Hepatocyte (in vitro differentiated cells): ENCODE results near the gene NHERF1. TPM values are rescaled to one million over a fixed set of nuclear protein-coding genes. Genes with fewer than 3 reads are reported as not detected.

Experiments
- DNase-seq: peaks from one replicate; pipeline ENCODE4 v3.0.0-alpha.2; 2016; ENCODE audit warnings: low spot score
- H2AFZ ChIP-seq: fragments of 200-600 bp; sonication (generic); 2 replicates; pipeline ENCODE4 v1.6.0; 2016; ENCODE audit warnings: antibody characterized with exemption, mild to moderate bottlenecking
- H3K27ac ChIP-seq: fragments of 200-600 bp; sonication (generic); 2 replicates; pipeline ENCODE4 v1.5.1; 2016; ENCODE audit warnings: mild to moderate bottlenecking
- H3K27me3 ChIP-seq: fragments of 200-600 bp; sonication (generic); 2 replicates; pipeline ENCODE4 v1.6.1; 2016
- H3K36me3 ChIP-seq: fragments of 200-600 bp; sonication (generic); replicated peaks from 2 replicates; pipeline ENCODE4 v1.5.1; 2016; ENCODE audit warnings: low read depth; ENCODE audit not compliant: insufficient read depth
- H3K4me1 ChIP-seq: fragments of 200-600 bp; sonication (generic); 2 replicates; pipeline ENCODE4 v1.5.1; 2016; ENCODE audit warnings: mild to moderate bottlenecking, moderate library complexity; ENCODE audit not compliant: insufficient read depth
- H3K4me2 ChIP-seq: fragments of 200-600 bp; sonication (generic); 2 replicates; pipeline ENCODE4 v1.6.0; 2016
- H3K4me3 ChIP-seq: fragments of 200-600 bp; sonication (generic); 2 replicates; pipeline ENCODE4 v1.5.1; 2016; ENCODE audit warnings: mild to moderate bottlenecking
- H3K79me2 ChIP-seq: fragments of 200-600 bp; sonication (generic); 2 replicates; pipeline ENCODE4 v1.6.0; 2017; ENCODE audit warnings: mild to moderate bottlenecking
- H3K9me2 ChIP-seq: fragments of 200-600 bp; sonication (generic); replicated peaks from 2 replicates; pipeline ENCODE4 v1.6.0; 2017; ENCODE audit warnings: mild to moderate bottlenecking; ENCODE audit not compliant: insufficient read depth
- H3K9me3 ChIP-seq: fragments of 200-600 bp; sonication (generic); 2 replicates; pipeline ENCODE4 v1.5.1; 2016; ENCODE audit warnings: low read depth, mild to moderate bottlenecking
- H4K20me1 ChIP-seq: fragments of 200-600 bp; sonication (generic); 2 replicates; pipeline ENCODE4 v1.6.0; 2016; ENCODE audit warnings: mild to moderate bottlenecking; ENCODE audit not compliant: insufficient read depth, poor library complexity, severe bottlenecking
- CTCF ChIP-seq: fragments of 200-600 bp; sonication (generic); IDR thresholded peaks from 2 replicates; pipeline ENCODE4 v1.5.1; 2016; ENCODE audit warnings: antibody characterized with exemption, mild to moderate bottlenecking; ENCODE audit not compliant: poor library complexity
- EZH2 ChIP-seq: fragments of 200-600 bp; sonication (generic); IDR thresholded peaks from 2 replicates; pipeline ENCODE4 v1.6.1; 2016; ENCODE audit warnings: antibody characterized with exemption, mild to moderate bottlenecking, borderline replicate concordance
- EZH2phosphoT487 ChIP-seq: fragments of 200-600 bp; sonication (generic); IDR thresholded peaks from one replicate; pipeline ENCODE4 v1.6.1; 2018; ENCODE audit warnings: antibody characterized with exemption, mild to moderate bottlenecking, low read depth, moderate library complexity; ENCODE audit not compliant: unreplicated experiment, severe bottlenecking
- WGBS: methylation state at CpG from one replicate; pipeline ENCODE4 v1.1.6; 2016; ENCODE audit warnings: low lambda C conversion rate; ENCODE audit errors: missing lambda C conversion rate; 5-methylcytosine and 5-hydroxymethylcytosine counted together
- polyA plus RNA-seq: library from polyadenylated mRNA; unstranded; fragments of >200 nt; fragmentation: Nextera tagmentation; extraction: Ambion mirVana; gene quantifications from 2 replicates; pipeline ENCODE4 v1.2.1, GENCODE V29; 2016
- total RNA-seq: library from RNA; depleted of rRNA; stranded (reverse); fragments of >200 nt; gene quantifications from 2 replicates; pipeline ENCODE4 v1.2.3, GENCODE V29; 2014

The NHERF1 gene
- total RNA-seq = 263 and 269 TPM in 2 replicates
- 712 and 763 TPM in 2 replicates for polyA plus RNA-seq

DNA sequence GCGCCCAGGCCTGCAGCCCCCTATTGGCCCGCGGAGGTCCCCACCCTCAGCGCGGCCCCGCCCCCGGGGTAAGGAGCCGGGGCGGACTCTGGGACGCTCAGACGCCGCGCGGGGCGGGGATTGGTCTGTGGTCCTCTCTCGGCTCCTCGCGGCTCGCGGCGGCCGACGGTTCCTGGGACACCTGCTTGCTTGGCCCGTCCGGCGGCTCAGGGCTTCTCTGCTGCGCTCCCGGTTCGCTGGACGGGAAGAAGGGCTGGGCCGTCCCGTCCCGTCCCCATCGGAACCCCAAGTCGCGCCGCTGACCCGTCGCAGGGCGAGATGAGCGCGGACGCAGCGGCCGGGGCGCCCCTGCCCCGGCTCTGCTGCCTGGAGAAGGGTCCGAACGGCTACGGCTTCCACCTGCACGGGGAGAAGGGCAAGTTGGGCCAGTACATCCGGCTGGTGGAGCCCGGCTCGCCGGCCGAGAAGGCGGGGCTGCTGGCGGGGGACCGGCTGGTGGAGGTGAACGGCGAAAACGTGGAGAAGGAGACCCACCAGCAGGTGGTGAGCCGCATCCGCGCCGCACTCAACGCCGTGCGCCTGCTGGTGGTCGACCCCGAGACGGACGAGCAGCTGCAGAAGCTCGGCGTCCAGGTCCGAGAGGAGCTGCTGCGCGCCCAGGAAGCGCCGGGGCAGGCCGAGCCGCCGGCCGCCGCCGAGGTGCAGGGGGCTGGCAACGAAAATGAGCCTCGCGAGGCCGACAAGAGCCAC is at the start of gene NHERF1:
Gene NHERF1, plus strand, starts transcription at position 100 of the 750 bp plus-strand sequence. Its CDS starts 219 bp downstream, at position 319.
- Histone ChIP-seq H3K4me2 (peak within 1 kb of the TSS; percentile 87), H3K4me1 (peaks cover 59% of the 10 kb centered on the region), H3K9me3 (no peaks in the 10 kb centered on the region), H3K27me3 (no peaks in the 10 kb centered on the region), H3K36me3 (no peaks in the 10 kb centered on the region), H3K9me2 (no peaks in the 10 kb centered on the region), H3K4me3 (peak within 1 kb of the TSS; percentile 98), H4K20me1 (peaks cover 28% of the 10 kb centered on the region), H3K79me2 (peaks cover 54% of the 10 kb centered on the region), H2AFZ (no peak within 1 kb of the TSS), H3K27ac (peak within 1 kb of the TSS; percentile 96)
- DNase-seq = peak; percentile 98
- TF ChIP-seq EZH2 (no peak), CTCF (peak; percentile 37)
- under 1% methylated on average over 84 of the region's 90 CpGs for WGBS

GRCh38 chr17:74699236-74699635 is 49.2 kb upstream of the NHERF1 start:
- TF ChIP-seq EZH2phosphoT487 (no peak), EZH2 (no peak), CTCF (no peak)
- no peaks in the 10 kb centered on the region for H3K36me3 ChIP-seq
- H3K27me3 ChIP-seq = no peaks in the 10 kb centered on the region
- H4K20me1 ChIP-seq = no peaks in the 10 kb centered on the region
- no peak for DNase-seq
- 85% methylated on average over 9 of the region's 9 CpGs for WGBS
- H3K4me2 ChIP-seq = no peak overlapping the region
- H3K79me2 ChIP-seq = no peaks in the 10 kb centered on the region
- no peaks in the 10 kb centered on the region for H3K9me3 ChIP-seq
- H3K27ac ChIP-seq = no peak overlapping the region
- no peak overlapping the region for H3K4me3 ChIP-seq
- no peak overlapping the region for H2AFZ ChIP-seq
- no peaks in the 10 kb centered on the region for H3K9me2 ChIP-seq
- no peaks in the 10 kb centered on the region for H3K4me1 ChIP-seq

GRCh38 chr17:74702116-74702871 is 46.1 kb upstream of the NHERF1 start:
- Histone ChIP-seq H3K4me3 (no peak overlapping the region), H3K9me2 (no peaks in the 10 kb centered on the region), H3K9me3 (no peaks in the 10 kb centered on the region), H3K27ac (no peak overlapping the region), H3K36me3 (no peaks in the 10 kb centered on the region), H3K79me2 (no peaks in the 10 kb centered on the region), H3K4me1 (no peaks in the 10 kb centered on the region), H4K20me1 (no peaks in the 10 kb centered on the region), H2AFZ (no peak overlapping the region), H3K27me3 (no peaks in the 10 kb centered on the region), H3K4me2 (no peak overlapping the region)
- WGBS = 84% methylated on average over 9 of the region's 9 CpGs
- no peak for DNase-seq
- TF ChIP-seq CTCF (no peak), EZH2 (no peak), EZH2phosphoT487 (no peak)
